GM21390 (cell line): ENCODE data around the gene EFR3B.

ENCODE experiments used
- ATAC-seq: cut with Tn5 transposase; IDR thresholded peaks from one replicate; pipeline ENCODE4 v1.9.1; 2021; ENCODE audit not compliant: unreplicated experiment

Gene EFR3B

DNA sequence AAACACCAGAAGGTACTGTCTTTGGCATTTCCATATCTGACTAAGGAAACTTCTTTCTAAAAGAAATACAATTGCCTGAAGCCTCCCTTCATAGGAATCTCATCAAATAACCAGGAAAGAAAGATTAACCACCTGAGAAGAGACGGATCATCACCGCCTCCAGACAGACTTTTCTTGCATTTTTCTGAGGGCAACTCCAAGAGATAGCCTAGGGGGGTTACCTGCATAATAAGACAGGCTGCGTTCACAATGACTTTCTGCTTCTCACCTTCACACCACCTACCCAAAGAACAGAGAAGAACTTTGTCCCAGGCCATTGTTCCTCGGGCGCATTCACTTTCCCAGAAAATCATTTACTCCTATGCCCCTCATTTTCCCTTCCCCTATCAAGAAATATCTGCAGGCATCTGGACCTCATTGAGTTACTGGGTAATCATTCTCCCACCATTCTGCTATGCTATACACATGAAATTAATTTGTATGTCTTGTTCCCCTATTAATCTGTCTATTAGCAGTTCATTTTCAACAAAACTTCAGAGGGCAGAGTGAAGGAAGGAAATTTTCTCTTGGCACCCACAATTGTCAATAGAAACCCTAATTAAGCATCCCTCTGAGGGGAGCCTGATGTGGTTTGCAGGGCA, 134.8 kb downstream of the EFR3B start:
- ATAC-seq, result no peak

DNA sequence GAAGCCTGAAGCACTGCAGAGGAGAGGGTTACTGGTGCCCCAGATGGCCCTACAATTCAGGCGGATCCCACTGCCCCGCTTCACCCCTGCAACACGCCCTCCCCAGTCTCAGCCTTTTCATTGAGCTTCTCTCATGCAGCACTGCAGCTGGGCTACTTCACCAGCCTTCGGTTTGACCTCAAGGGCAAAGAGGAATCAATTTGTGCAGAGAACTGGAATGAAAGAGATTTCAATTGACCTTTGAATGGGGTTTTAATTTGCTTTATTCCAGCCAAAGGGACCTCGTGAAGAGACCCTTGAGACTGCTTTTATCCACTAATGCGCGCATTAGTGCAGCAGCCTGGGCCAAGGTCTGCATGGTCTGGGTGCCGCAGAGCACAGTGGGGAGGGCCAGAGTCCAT, 135.3 kb downstream of the EFR3B start:
- ATAC-seq, result no peak

DNA sequence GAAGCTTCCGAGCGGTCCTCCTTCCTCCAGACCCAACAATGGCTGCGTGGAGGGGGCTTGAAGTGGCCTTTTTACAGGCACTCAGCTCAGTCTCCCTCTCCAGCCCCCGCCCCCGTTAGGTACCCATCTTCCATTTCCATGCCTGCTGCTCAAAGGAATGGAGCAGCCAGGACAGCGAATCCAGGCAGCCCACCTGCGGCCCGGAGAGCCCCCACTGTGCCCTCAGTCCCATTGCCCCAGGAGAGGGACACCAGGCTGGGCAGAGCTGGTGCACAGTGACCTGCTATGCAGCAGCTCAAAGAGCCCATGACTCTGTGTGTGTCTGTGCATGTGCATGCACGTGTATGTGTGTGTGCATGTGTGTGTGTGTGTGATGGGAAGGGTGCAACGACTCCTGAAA, 137.1 kb downstream of the EFR3B start:
- ATAC-seq, result no peak

DNA sequence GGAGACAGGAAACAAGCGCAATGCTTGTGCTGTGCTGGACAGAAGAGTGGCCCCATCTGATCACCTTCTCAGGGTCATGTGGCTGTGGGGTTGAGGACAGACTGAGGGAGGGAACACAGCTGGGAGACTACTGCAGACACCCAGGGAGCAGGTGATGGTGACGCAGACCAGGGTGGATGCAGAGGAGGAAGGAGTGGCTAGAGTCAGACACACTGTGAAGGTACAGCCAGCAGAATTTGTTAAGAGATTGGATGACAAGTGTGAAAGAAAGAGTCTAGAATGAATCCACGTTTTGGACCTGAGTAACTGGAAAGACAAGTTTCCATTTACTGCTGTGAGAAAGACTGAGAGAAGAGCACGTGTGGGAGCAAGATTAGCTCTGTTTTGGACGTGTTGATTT, 142.4 kb downstream of the EFR3B start:
- ATAC-seq, result no peak

DNA sequence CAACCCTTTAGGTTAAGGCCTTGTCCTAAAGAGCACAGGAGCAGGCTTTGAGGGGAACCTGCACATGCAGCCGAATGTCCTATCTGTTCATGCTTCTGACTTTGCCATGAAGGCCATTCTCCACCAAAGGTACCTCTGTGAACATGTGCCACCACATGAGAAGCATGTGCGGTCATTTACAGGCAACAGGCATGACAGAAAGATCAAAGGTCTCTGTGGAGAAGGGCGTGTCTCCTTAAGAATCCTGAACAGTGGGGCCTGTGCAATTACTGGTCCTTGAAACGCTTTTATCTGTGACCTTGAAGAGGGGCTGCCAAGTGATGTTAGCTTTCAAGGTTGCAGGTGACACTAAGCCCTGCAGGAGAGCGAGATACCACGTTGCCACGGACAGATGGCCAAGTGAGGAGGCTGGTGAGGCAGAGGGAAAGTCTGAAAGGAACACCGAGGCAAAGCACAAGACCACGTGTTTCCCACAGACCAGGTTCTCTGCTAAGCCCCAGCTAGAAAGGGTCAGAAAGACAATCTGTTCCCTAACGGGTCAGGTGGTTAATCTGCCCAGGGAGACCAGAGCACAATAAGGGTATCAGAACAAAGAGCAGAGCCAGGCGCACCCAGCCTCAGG, 146.0 kb downstream of the EFR3B start:
- no peak for ATAC-seq

DNA sequence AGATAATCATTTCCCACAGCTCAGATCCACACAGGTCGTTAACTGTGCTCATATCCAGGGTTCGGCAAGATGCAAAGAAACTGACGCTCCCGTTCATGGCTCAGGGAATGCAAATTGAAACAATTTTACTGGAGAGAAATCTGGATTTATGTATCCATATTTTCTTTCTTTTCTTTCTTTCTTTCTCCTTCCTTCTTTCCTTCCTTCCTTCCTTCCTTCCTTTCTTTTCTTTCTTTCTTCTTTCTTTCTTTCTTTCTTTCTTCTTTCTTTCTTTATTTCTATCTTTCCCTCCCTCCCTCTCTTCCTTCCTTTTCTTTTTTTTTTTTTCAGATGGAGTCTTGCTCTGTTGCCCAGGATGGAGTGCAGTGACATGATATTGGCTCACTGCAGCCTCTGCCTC, 146.5 kb downstream of the EFR3B start:
- no peak for ATAC-seq

DNA sequence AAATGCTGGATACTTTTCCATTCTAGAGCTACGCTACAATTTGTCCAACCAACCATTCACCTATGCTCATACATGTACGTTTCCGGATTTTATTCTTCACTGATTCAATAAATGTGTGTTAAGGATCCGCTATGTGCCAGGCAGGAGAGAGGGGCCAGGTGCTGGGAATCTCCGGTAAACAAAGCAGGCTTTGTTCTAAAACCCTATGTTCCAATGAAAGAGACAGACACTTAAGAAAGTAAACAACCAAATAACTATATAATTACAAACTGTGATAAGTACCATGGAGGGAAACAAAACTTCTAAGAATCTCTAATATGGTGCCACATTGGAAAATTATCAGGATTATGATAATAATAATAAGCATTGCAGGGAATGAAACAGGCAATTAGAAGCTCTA, 148.7 kb downstream of the EFR3B start:
- no peak for ATAC-seq

DNA sequence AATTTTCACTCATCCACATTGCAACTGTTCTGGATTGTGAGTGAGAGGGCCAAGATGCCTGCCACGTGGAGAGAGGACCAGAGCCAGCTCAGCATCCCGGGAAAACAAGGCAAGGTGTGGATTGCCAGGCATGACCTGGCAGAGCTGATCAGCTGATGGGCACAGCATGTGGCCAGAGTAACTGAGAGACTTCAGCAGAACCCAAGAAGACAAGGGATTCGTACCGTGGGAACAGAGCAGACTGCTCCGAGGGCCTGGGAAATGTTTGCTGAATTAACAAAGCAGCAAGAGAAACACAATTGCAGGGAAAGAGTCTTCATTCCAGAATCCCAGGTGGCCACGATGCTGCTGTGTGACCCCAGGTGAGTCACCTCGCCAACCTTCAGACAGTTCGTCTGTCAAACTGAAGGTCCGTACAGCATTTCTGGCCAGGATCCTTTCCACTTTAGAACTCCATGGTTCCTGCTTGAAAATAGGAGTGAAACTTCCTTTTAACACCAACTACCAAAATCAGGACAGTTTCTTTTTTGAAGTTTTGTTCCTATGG, 152.8 kb downstream of the EFR3B start:
- no peak for ATAC-seq

DNA sequence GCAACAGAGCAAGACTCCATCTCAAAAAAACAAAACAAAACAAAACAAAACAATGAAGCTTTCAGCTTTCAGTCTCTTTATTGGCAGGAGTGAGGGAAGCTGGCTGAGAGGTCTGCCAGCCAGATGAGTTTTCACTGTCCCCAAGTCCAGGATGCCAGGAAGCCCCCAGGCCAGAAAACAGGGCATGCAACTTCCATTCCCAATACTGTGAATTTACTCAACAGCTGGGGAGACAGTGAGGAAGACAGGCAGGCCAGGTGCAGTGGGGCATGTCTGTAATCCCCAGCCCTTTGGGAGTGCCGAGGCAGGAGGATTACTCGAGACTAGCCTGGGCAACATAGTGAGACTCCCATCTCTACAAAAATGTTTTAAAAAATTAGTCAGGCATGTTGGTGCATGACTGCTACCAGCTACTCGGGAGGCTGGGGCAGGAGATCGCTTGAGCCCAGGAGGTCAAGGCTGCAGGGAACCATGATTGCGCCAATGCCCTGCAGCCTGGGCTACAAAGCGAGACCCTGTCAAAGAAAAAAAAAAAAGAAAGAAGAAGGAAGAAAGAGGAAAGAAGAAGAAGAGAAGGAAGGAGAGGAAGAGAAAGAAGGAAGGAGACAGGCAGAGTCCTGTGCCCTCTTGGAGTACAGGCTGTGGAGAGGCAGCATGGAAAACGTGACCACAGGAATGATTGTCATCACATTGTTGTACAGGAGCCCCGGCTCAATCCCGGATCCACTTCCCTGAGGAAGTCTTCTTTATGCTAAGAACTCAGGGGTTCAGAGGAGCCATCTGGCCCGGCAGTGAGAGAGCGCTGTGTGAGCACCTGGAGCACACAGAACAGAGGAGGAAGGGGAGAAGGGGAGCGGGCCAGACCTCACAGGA, 155.7 kb downstream of the EFR3B start:
- no peak for ATAC-seq

DNA sequence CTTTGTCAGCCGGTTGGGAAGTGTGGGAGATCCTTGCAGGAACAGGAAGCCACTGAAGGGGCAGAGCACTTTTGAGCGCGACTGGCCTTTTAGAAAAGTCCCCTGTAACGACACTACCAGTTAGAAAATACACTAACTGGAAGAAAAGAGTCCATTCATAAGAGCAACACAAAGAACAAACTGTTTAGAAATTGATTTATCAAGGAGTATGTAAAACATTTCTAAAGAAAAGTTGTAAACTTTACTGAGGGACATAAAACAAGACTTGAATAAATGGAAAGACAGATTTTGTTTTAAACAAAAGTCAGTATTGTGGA, 156.3 kb downstream of the EFR3B start:
- ATAC-seq, result no peak

DNA sequence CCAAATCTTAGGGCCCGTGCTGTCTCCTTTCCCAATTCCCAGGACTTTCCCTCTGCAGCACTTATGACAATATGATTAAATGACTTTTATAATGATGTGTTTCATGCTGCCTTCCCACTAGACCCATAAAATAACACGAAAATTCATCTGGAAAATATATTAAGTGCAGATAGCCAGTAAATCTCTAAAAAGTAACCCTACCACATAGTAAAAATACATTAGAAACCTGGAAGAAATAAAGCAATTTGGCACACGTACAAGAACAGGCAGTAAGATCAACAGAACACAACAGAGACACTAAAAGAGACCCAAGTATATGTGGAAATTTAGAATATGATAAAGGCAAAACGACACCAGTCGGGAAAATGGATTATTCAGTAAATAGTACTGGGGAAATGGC, 156.7 kb downstream of the EFR3B start:
- no peak for ATAC-seq

DNA sequence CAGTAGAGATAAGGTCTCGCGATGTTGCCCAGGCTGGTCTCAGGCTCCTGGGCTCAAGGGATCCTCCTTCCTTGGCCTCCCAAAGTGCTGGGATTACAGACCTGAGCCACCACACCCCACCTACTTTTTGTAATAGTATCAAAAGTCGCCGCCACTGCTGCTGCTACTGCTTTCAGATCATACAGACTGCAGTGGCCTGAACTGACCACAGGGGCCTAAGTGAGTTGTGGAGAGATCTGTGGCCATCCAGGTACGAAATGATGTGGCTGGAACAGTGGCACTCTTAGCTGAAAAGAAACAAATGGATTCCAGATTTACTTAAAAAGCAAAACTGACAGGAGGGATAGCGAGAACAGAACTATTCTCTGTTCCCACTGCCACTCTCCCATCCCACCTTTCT, 159.4 kb downstream of the EFR3B start:
- no peak for ATAC-seq

DNA sequence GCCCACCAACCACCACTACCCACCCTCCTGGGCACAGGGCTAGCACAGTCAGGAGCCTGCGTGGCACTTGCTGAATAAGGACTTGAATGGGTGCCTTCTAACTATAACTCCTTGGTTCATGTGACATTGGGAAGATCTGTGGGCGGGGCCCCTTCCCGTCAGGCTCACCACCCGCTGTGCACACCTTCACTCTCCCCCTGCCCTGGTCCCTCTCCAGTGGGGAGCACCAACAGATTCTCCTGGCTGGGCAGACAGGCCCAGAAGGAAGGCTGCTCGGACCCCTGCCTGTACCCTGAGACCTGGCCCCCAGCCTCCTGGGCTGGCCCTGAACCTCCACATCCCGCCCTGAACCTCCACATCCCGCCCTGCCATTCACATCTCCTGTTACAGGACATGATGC, 159.9 kb downstream of the EFR3B start:
- ATAC-seq, result no peak

DNA sequence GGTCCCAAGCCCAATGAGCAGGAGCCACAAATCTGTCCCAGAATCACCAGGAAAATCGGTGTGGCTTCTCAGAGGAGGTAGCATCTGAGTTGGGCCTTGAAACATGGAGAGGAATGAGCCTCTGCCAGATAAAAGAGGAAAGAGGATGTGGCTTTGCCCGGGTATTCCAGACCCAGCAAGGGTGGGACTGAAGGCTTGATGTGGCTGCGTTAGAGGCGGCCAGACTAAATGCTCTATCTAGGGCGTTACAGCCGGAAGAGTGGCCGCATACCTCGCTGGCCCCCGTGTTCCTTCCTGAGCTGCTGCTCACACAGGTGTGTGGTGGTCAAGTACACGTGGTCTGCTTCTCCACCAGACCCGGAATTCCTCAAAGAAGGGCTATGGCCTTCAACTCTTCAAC, 160.4 kb downstream of the EFR3B start:
- ATAC-seq, result no peak

DNA sequence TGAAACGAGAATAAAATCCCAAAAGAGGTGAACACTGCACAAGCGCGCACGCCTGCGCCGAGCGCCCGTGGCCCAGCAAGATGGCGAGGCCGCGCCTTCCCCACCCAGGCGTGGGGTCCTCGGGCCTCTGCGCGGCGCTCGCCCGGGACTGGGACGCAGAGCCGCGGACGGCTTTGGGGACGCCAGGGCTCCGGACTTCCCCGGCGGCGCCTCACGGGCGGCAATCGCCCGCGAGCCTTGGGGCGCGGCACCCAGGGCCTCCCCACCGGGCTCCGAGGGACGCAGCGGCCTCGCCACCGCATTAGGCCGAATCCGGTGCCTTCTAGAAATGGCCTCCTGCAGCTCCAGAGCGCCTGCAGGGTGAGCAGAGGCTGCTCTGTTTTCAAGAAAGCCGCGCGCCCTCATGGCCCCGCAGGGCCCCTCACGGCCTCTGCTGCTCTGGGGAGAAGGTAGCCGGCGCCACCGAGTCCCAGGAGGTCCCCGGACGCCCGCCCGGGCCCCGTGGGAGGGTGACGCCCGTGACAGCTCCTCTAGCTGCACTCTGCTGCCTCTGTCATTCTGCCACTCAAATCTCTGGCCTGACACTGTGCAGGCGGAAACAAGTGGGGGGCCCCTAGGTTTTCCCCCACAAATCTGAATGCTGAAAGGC, 162.4 kb downstream of the EFR3B start:
- ATAC-seq, result no peak

DNA sequence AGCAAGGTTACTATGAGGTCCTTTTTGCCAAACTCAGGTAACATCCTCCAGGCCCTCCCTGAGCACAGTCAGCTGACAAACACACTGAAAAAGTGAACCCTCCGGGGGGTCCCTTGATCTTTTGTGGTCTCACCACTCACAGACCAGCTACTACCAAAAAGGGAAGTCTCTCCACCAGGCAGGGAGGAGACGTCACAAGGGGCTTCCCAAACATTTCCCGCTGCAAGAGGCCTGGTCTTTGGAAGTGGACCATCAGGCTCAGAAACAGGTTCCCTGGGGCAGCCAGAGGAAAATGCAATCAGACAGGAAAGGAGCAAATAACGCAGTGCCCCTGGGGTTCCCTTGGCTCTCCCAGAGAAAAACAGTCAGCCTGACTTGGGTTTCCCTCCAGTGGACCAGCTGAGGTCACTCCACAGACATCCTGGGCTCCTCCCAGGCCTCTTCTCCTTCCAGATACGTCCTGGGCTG, 165.2 kb downstream of the EFR3B start:
- no peak for ATAC-seq
